GM12878 (cell line): ENCODE measurements around the gene PLXNA2. TPM values are rescaled to one million over a fixed set of nuclear protein-coding genes. Genes with fewer than 3 reads are reported as not detected.

Source experiments
- ATAC-seq: fragments of 200-7000 bp; cut with Tn5 transposase; 3 replicates; pipeline ENCODE4 v1.9.1; 2020; ENCODE audit warnings: mild to moderate bottlenecking, moderate library complexity
- BruUV-seq: library from RNA; stranded (reverse); fragments of 400-500 nt; replicated peaks from 2 replicates; lab custom pipeline; 2021; lab: Mats Ljungman, UMichigan
- CTCF ChIA-PET: fragments of 300-600 bp; sonication (Branson Sonifier 250); formaldehyde crosslinking; extraction: SDS; loops from one replicate; lab custom pipeline; 2021; ENCODE audit warnings: inconsistent platforms; lab: Yijun Ruan, JAX
- POLR2A ChIA-PET: fragments of 350-600 bp; formaldehyde crosslinking; extraction: SDS; loops from one replicate; lab custom pipeline; 2021; ENCODE audit warnings: inconsistent platforms; lab: Charles Lee
- RAD21 ChIA-PET: fragments of 300-600 bp; sonication (Branson Sonifier 250); formaldehyde crosslinking; loops from one replicate; lab custom pipeline; 2023; ENCODE audit warnings: antibody characterized with exemption; ENCODE audit not compliant: unreplicated experiment; lab: Charles Lee
- SMC1A ChIA-PET: fragments of 300-600 bp; sonication (Branson Sonifier 250); formaldehyde crosslinking; loops from one replicate; lab custom pipeline; 2023; ENCODE audit not compliant: unreplicated experiment, uncharacterized antibody; lab: Charles Lee
- DNase-seq: peaks from one replicate; pipeline ENCODE4 v3.0.0-alpha.2; 2011; ENCODE audit warnings: low read depth, low spot score
- FAIRE-seq: peaks from 3 replicates; lab custom pipeline; 2011; peaks lifted over from hg19 to GRCh38; lab: Jason Lieb, UNC
- H2AFZ ChIP-seq: 2 replicates; pipeline ENCODE4 v1.6.0; 2011; ENCODE audit warnings: low read depth, low read length, control low read depth; ENCODE audit not compliant: control insufficient read depth
- H3K27ac ChIP-seq: 2 replicates; pipeline ENCODE4 v1.5.1; 2011; ENCODE audit warnings: control low read depth; ENCODE audit not compliant: control insufficient read depth, insufficient read depth
- H3K27me3 ChIP-seq, 2 experiments: replicated peaks in 1 of 2; 2 replicates each; pipeline versions ENCODE4 v1.6.0 to v1.6.1; 2011; ENCODE audit warnings: low read length in 1 of 2; ENCODE audit not compliant: control insufficient read depth in 2 of 2, insufficient read depth in 2 of 2
- H3K36me3 ChIP-seq, 2 experiments: 2 replicates each; pipeline ENCODE4 v1.5.1; 2011; ENCODE audit warnings: low read length in 1 of 2; ENCODE audit not compliant: control insufficient read depth in 2 of 2, insufficient read depth in 2 of 2
- H3K4me1 ChIP-seq: 2 replicates; pipeline ENCODE4 v1.6.1; 2011; ENCODE audit warnings: mild to moderate bottlenecking, low read length, moderate library complexity, mixed read lengths; ENCODE audit not compliant: control insufficient read depth, insufficient read depth
- H3K4me2 ChIP-seq: 2 replicates; pipeline ENCODE4 v1.6.0; 2011; ENCODE audit warnings: control low read depth; ENCODE audit not compliant: control insufficient read depth, insufficient read depth
- H3K4me3 ChIP-seq: fragments of 200-600 bp; sonication (generic); 2 replicates; pipeline ENCODE4 v1.5.1; 2016
- H3K79me2 ChIP-seq: 2 replicates; pipeline ENCODE4 v1.6.0; 2011; ENCODE audit warnings: low read length; ENCODE audit not compliant: control insufficient read depth, insufficient read depth
- H3K9ac ChIP-seq: 2 replicates; pipeline ENCODE4 v1.8.0; 2011; ENCODE audit warnings: low read length, control low read depth, mixed read lengths; ENCODE audit not compliant: control insufficient read depth, insufficient read depth
- H3K9me3 ChIP-seq: replicated peaks from 3 replicates; pipeline ENCODE4 v1.5.1; 2011; ENCODE audit warnings: mild to moderate bottlenecking, low read length; ENCODE audit not compliant: control insufficient read depth, insufficient read depth
- H4K20me1 ChIP-seq: 2 replicates; pipeline ENCODE4 v1.6.0; 2011; ENCODE audit not compliant: control insufficient read depth, insufficient read depth
- ATF3 ChIP-seq: IDR thresholded peaks from 2 replicates; pipeline ENCODE4 v1.6.1; 2011; ENCODE audit warnings: low read depth, mild to moderate bottlenecking, low read length, moderate library complexity, borderline replicate concordance; ENCODE audit errors: extremely low read depth
- BCLAF1 ChIP-seq: fragments of 450-650 bp; IDR thresholded peaks from 2 replicates; pipeline ENCODE4 v1.6.1; 2017; ENCODE audit warnings: antibody characterized with exemption, mild to moderate bottlenecking, moderate library complexity
- EED ChIP-seq: sonication (generic); IDR thresholded peaks from 2 replicates; pipeline ENCODE4 v1.6.1; 2016; ENCODE audit warnings: antibody characterized with exemption, low read depth
- ELK1 ChIP-seq: IDR thresholded peaks from 2 replicates; pipeline ENCODE4 v1.6.1; 2012; ENCODE audit warnings: low read depth, low read length, improper control_type of control experiment
- JUND ChIP-seq: IDR thresholded peaks from 2 replicates; pipeline ENCODE4 v1.6.1; 2012; ENCODE audit warnings: low read depth, mild to moderate bottlenecking, low read length, improper control_type of control experiment, moderate library complexity
- NRF1 ChIP-seq: conservative IDR thresholded peaks from 2 replicates; pipeline ENCODE4 v1.6.1; 2011; ENCODE audit warnings: mild to moderate bottlenecking, low read depth, low read length, improper control_type of control experiment
- POLR2A ChIP-seq: IDR thresholded peaks from 2 replicates; pipeline ENCODE4 v1.6.1; 2011; ENCODE audit warnings: low read depth, mild to moderate bottlenecking, low read length
- RB1 ChIP-seq: fragments of 450-650 bp; formaldehyde crosslinking; IDR thresholded peaks from 2 replicates; pipeline ENCODE4 v1.6.1; 2017; ENCODE audit warnings: mild to moderate bottlenecking, borderline replicate concordance
- RELB ChIP-seq: fragments of 450-650 bp; IDR thresholded peaks from 2 replicates; pipeline ENCODE4 v1.6.1; 2017; ENCODE audit warnings: low read depth, mild to moderate bottlenecking, moderate library complexity
- WRNIP1 ChIP-seq: IDR thresholded peaks from 2 replicates; pipeline ENCODE4 v1.6.1; 2011; ENCODE audit warnings: low read depth, low read length, improper control_type of control experiment, borderline replicate concordance
- WGBS: methylation state at CpG from one replicate; pipeline ENCODE4 v1.1.6; 2016; ENCODE audit warnings: low lambda C conversion rate; ENCODE audit not compliant: insufficient replicate concordance, insufficient coverage; ENCODE audit errors: missing lambda C conversion rate; 5-methylcytosine and 5-hydroxymethylcytosine counted together
- in situ Hi-C: fragments of 300-500 bp; cut with MboI; formaldehyde crosslinking; loops from 9 replicates; pipeline ENCODE4 v1.14.3; 2018; ENCODE audit warnings: mixed read lengths
- intact Hi-C: fragments of 100-400 bp; cut with micrococcal nuclease; formaldehyde crosslinking; loops from one replicate; pipeline ENCODE4 v1.14.2; 2022; ENCODE audit not compliant: unreplicated experiment
- polyA plus RNA-seq, 11 experiments: library from polyadenylated mRNA; depleted of rRNA in 4 of 11; unstranded in 6 of 11; stranded (reverse) in 5 of 11; fragments of >200 nt; fragmentation: Nextera tagmentation in 4 of 11; fragmentation: Illumina TruSeq in 1 of 11; extraction: Ambion mirVana in 4 of 11; extraction: Trizol in 1 of 11; gene quantifications; 1 replicate in 1 of 11; 2 replicates in 10 of 11; pipeline versions ENCODE4 v1.2.1 to v1.2.3, GENCODE V29; 2011 to 2016; ENCODE audit warnings: inconsistent platforms in 2 of 11, missing spikeins in 2 of 11, low read depth in 1 of 11
- total RNA-seq, 4 experiments: library from RNA; depleted of rRNA in 3 of 4; stranded (reverse); fragments of >200 nt in 3 of 4; fragmentation: Illumina TruSeq in 1 of 4; extraction: Trizol in 1 of 4; gene quantifications; 2 replicates each; pipeline versions ENCODE4 v1.2.1 to v1.2.3, GENCODE V29; 2013 to 2021

The PLXNA2 gene
- total and polyA plus RNA-seq, 10 of the 15 experiments (the other 5 are each of a cell fraction or from before 2014, with no cell fraction given): under 0.01 to 0.08 (median 0.07) TPM; not detected in 4

- Histone ChIP-seq H3K4me2 (no peak overlapping the region), H3K4me3 (no peak overlapping the region), H3K79me2 (no peaks in the 10 kb centered on the region), H3K9me3 (no peaks in the 10 kb centered on the region), H3K9ac (no peak overlapping the region), H2AFZ (no peak overlapping the region), H3K4me1 (no peaks in the 10 kb centered on the region), H3K27me3 (peaks cover 1 to 21% of the 10 kb centered on the region in 2 experiments; a peak in 3 of 4 replicates), H3K27ac (no peak overlapping the region), H4K20me1 (no peaks in the 10 kb centered on the region), H3K36me3 (no peaks in the 10 kb centered on the region)
- ChIA-PET SMC1A (no interaction called here), POLR2A (no interaction called here), CTCF (no interaction called here), RAD21 (no interaction called here)
- WGBS: 3% methylated on average over 2 of the region's 2 CpGs
- DNase-seq (no peak), ATAC-seq (no peak), FAIRE-seq (no peak)
- intact Hi-C loops: no loop called here
- BruUV-seq: no TSS peak
- in situ Hi-C loops: no loop called here
- TF ChIP-seq RELB (no peak), EED (no peak), BCLAF1 (no peak), ELK1 (no peak), RB1 (no peak), NRF1 (no peak), POLR2A (no peak), JUND (no peak), ATF3 (no peak), WRNIP1 (no peak)
These were observed 26.5 kb upstream of the PLXNA2 start for GRCh38 chr1:208270651-208271141.
